HepG2 (cell line): ENCODE results near the gene PCDHA12. TPM values are rescaled to one million over a fixed set of nuclear protein-coding genes. Genes with fewer than 3 reads are reported as not detected.

Experiments
- HBP1 ChIP-seq: IDR thresholded peaks from 2 replicates; pipeline ENCODE4 v1.6.1; 2016; ENCODE audit warnings: low read depth, control low read depth
- RBM22 ChIP-seq: fragments of 200-400 bp; formaldehyde crosslinking; optimal IDR thresholded peaks from 2 replicates; pipeline ENCODE3; 2017; ENCODE audit warnings: mild to moderate bottlenecking, low read length, moderate library complexity
- TRAFD1 ChIP-seq: sonication (generic); formaldehyde crosslinking; IDR thresholded peaks from 2 replicates; pipeline ENCODE4 v1.5.1; 2020; ENCODE audit warnings: missing genetic modification reagents, mild to moderate bottlenecking, borderline replicate concordance
- ZNF232 ChIP-seq: sonication (generic); formaldehyde crosslinking; IDR thresholded peaks from 2 replicates; pipeline ENCODE4 v1.4.0; 2020; ENCODE audit warnings: missing genetic modification reagents, borderline replicate concordance
- ZNF501 ChIP-seq: sonication (generic); formaldehyde crosslinking; IDR thresholded peaks from 2 replicates; pipeline ENCODE4 v1.5.1; 2020; ENCODE audit warnings: mild to moderate bottlenecking, moderate library complexity, missing genetic modification reagents
- ZNF619 ChIP-seq: sonication (generic); formaldehyde crosslinking; IDR thresholded peaks from 2 replicates; pipeline ENCODE4 v1.4.0; 2020; ENCODE audit warnings: mild to moderate bottlenecking, missing genetic modification reagents
- ZNF709 ChIP-seq: sonication (generic); formaldehyde crosslinking; IDR thresholded peaks from 2 replicates; pipeline ENCODE4 v1.5.0; 2020; ENCODE audit warnings: mild to moderate bottlenecking, missing genetic modification reagents
- polyA plus RNA-seq, 8 experiments: library from polyadenylated mRNA; depleted of rRNA in 3 of 8; stranded (reverse) in 7 of 8; unstranded in 1 of 8; fragments of >200 nt; fragmentation: Illumina TruSeq in 4 of 8; extraction: Trizol in 4 of 8; gene quantifications; 2 replicates each; pipeline versions ENCODE4 v1.2.1 to v1.2.3, GENCODE V29; 2011 to 2016; ENCODE audit warnings: low read depth in 4 of 8, missing spikeins in 1 of 8, mixed read lengths in 1 of 8; ENCODE audit not compliant: insufficient read depth in 1 of 8
- total RNA-seq, 5 experiments: library from RNA; depleted of rRNA; stranded (reverse); fragments of >200 nt; fragmentation: Illumina TruSeq; extraction: Trizol; gene quantifications; 2 replicates each; pipeline ENCODE4 v1.2.3, GENCODE V29; 2016; ENCODE audit warnings: low read depth in 1 of 5
- TF ChIP-seq, protein P1 (sequence below): sonication (generic); formaldehyde crosslinking; IDR thresholded peaks from 2 replicates; pipeline ENCODE4 v1.5.0; 2020; ENCODE audit warnings: mild to moderate bottlenecking, missing genetic modification reagents, borderline replicate concordance

Gene PCDHA12
- total and polyA plus RNA-seq, 2 of the 13 experiments (the other 11 are each of a cell fraction or from before 2014, with no cell fraction given): not detected

- TF ChIP-seq, protein P1, sequence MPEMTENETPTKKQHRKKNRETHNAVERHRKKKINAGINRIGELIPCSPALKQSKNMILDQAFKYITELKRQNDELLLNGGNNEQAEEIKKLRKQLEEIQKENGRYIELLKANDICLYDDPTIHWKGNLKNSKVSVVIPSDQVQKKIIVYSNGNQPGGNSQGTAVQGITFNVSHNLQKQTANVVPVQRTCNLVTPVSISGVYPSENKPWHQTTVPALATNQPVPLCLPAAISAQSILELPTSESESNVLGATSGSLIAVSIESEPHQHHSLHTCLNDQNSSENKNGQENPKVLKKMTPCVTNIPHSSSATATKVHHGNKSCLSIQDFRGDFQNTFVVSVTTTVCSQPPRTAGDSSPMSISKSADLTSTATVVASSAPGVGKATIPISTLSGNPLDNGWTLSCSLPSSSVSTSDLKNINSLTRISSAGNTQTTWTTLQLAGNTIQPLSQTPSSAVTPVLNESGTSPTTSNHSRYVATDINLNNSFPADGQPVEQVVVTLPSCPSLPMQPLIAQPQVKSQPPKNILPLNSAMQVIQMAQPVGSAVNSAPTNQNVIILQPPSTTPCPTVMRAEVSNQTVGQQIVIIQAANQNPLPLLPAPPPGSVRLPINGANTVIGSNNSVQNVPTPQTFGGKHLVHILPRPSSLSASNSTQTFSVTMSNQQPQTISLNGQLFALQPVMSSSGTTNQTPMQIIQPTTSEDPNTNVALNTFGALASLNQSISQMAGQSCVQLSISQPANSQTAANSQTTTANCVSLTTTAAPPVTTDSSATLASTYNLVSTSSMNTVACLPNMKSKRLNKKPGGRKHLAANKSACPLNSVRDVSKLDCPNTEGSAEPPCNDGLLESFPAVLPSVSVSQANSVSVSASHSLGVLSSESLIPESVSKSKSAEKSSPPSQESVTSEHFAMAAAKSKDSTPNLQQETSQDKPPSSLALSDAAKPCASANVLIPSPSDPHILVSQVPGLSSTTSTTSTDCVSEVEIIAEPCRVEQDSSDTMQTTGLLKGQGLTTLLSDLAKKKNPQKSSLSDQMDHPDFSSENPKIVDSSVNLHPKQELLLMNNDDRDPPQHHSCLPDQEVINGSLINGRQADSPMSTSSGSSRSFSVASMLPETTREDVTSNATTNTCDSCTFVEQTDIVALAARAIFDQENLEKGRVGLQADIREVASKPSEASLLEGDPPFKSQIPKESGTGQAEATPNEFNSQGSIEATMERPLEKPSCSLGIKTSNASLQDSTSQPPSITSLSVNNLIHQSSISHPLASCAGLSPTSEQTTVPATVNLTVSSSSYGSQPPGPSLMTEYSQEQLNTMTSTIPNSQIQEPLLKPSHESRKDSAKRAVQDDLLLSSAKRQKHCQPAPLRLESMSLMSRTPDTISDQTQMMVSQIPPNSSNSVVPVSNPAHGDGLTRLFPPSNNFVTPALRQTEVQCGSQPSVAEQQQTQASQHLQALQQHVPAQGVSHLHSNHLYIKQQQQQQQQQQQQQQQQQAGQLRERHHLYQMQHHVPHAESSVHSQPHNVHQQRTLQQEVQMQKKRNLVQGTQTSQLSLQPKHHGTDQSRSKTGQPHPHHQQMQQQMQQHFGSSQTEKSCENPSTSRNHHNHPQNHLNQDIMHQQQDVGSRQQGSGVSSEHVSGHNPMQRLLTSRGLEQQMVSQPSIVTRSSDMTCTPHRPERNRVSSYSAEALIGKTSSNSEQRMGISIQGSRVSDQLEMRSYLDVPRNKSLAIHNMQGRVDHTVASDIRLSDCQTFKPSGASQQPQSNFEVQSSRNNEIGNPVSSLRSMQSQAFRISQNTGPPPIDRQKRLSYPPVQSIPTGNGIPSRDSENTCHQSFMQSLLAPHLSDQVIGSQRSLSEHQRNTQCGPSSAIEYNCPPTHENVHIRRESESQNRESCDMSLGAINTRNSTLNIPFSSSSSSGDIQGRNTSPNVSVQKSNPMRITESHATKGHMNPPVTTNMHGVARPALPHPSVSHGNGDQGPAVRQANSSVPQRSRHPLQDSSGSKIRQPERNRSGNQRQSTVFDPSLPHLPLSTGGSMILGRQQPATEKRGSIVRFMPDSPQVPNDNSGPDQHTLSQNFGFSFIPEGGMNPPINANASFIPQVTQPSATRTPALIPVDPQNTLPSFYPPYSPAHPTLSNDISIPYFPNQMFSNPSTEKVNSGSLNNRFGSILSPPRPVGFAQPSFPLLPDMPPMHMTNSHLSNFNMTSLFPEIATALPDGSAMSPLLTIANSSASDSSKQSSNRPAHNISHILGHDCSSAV (CRISPR knock-in tag): no peak
- TF ChIP-seq ZNF709 (CRISPR knock-in tag): no peak
- no peak for TF ChIP-seq HBP1 (CRISPR knock-in tag)
- no peak for TF ChIP-seq ZNF232
- no peak for TF ChIP-seq ZNF619
- no peak for TF ChIP-seq RBM22
- no peak for TF ChIP-seq TRAFD1 (CRISPR knock-in tag)
- no peak for TF ChIP-seq ZNF501 (CRISPR knock-in tag)
Observed at GRCh38 chr5:140857177-140857986, 17.7 kb upstream of the PCDHA12 start (continued).
